Loucy (cell line): ENCODE results near the gene ARPC4.
"Not testable (repeated sequence)": the region's sequence is repeated elsewhere in the genome, so short reads cannot be mapped to it uniquely, and the experiment has no call there.

Source experiments
- H2AFZ ChIP-seq: fragments of 200-600 bp; sonication (generic); 2 replicates; pipeline ENCODE4 v1.6.0; 2016; ENCODE audit warnings: antibody characterized with exemption, mild to moderate bottlenecking, low read length, moderate library complexity
- H3F3A ChIP-seq: fragments of 200-600 bp; 2 replicates; pipeline ENCODE4 v1.6.0; 2016; ENCODE audit warnings: antibody characterized with exemption, low read depth, mild to moderate bottlenecking
- H3K27me3 ChIP-seq: fragments of 200-600 bp; sonication (generic); 2 replicates; pipeline ENCODE4 v1.6.1; 2014; ENCODE audit warnings: low read length, mild to moderate bottlenecking; ENCODE audit not compliant: insufficient read depth, poor library complexity, severe bottlenecking
- H3K36me3 ChIP-seq: fragments of 200-600 bp; sonication (generic); 2 replicates; pipeline ENCODE4 v1.6.1; 2016; ENCODE audit warnings: low read length; ENCODE audit not compliant: insufficient read depth
- H3K4me1 ChIP-seq: fragments of 200-600 bp; sonication (generic); 2 replicates; pipeline ENCODE4 v1.5.1; 2014; ENCODE audit warnings: low read length, mild to moderate bottlenecking; ENCODE audit not compliant: insufficient read depth, poor library complexity, severe bottlenecking
- H3K4me2 ChIP-seq: fragments of 200-600 bp; sonication (generic); 2 replicates; pipeline ENCODE4 v1.6.0; 2014; ENCODE audit warnings: antibody characterized with exemption, low read length, low read depth, mild to moderate bottlenecking; ENCODE audit not compliant: poor library complexity, severe bottlenecking
- H3K4me3 ChIP-seq: fragments of 200-600 bp; sonication (generic); 2 replicates; pipeline ENCODE4 v1.5.1; 2014; ENCODE audit warnings: low read length, mild to moderate bottlenecking, mixed read lengths; ENCODE audit not compliant: poor library complexity, severe bottlenecking
- H3K79me2 ChIP-seq: fragments of 200-600 bp; sonication (generic); 2 replicates; pipeline ENCODE4 v1.6.1; 2014; ENCODE audit warnings: low read length; ENCODE audit not compliant: insufficient read depth
- H3K9ac ChIP-seq: fragments of 200-600 bp; sonication (generic); 2 replicates; pipeline ENCODE4 v1.6.0; 2014; ENCODE audit warnings: mild to moderate bottlenecking, low read depth, low read length, moderate library complexity; ENCODE audit not compliant: poor library complexity, severe bottlenecking
- H3K9me2 ChIP-seq: fragments of 200-600 bp; sonication (generic); replicated peaks from 2 replicates; pipeline ENCODE4 v1.6.1; 2016; ENCODE audit warnings: low read depth, low read length, mixed read lengths
- H3K9me3 ChIP-seq: fragments of 200-600 bp; sonication (generic); 2 replicates; pipeline ENCODE4 v1.6.1; 2014; ENCODE audit warnings: mild to moderate bottlenecking, antibody characterized with exemption, low read length, low read depth; ENCODE audit not compliant: insufficient read depth
- H4K20me1 ChIP-seq: fragments of 200-600 bp; sonication (generic); 2 replicates; pipeline ENCODE4 v1.6.0; 2014; ENCODE audit warnings: antibody characterized with exemption, low read length, mild to moderate bottlenecking; ENCODE audit not compliant: insufficient read depth, poor library complexity, severe bottlenecking
- CTCF ChIP-seq: fragments of 200-600 bp; sonication (generic); conservative IDR thresholded peaks from 2 replicates; pipeline ENCODE4 v1.5.1; 2014; ENCODE audit warnings: mild to moderate bottlenecking, antibody characterized with exemption, low read length
- EZH2phosphoT487 ChIP-seq: fragments of 200-600 bp; IDR thresholded peaks from 2 replicates; pipeline ENCODE4 v1.6.1; 2018; ENCODE audit warnings: antibody characterized with exemption, mild to moderate bottlenecking, moderate library complexity, borderline replicate concordance

Gene ARPC4

GRCh38 chr3:9769012-9769411 is 23.9 kb upstream of the ARPC4 start:
- Histone ChIP-seq H3K36me3 (no peaks in the 10 kb centered on the region), H3K4me1 (peaks cover 10% of the 10 kb centered on the region), H2AFZ (no peak overlapping the region), H3K9ac (no peak overlapping the region), H3K79me2 (no peaks in the 10 kb centered on the region), H4K20me1 (no peaks in the 10 kb centered on the region), H3K4me3 (no peak overlapping the region), H3K27me3 (no peaks in the 10 kb centered on the region), H3K9me2 (no peaks in the 10 kb centered on the region), H3F3A (no peaks in the 10 kb centered on the region), H3K9me3 (no peaks in the 10 kb centered on the region), H3K4me2 (no peak overlapping the region)
- no peak for TF ChIP-seq EZH2phosphoT487
- TF ChIP-seq CTCF: no peak

- Histone ChIP-seq H3K9me2 (no peaks in the 10 kb centered on the region), H3K27me3 (no peaks in the 10 kb centered on the region), H3F3A (no peaks in the 10 kb centered on the region), H3K4me3 (no peak within 1 kb of the TSS), H3K4me1 (peaks cover 10% of the 10 kb centered on the region), H2AFZ (no peak within 1 kb of the TSS), H3K9ac (no peak within 1 kb of the TSS), H3K9me3 (no peaks in the 10 kb centered on the region), H3K79me2 (no peaks in the 10 kb centered on the region), H3K4me2 (no peak within 1 kb of the TSS), H4K20me1 (no peaks in the 10 kb centered on the region), H3K36me3 (no peaks in the 10 kb centered on the region)
- TF ChIP-seq CTCF (no peak), EZH2phosphoT487 (no peak)
These were observed 23.2 kb upstream of the ARPC4 start, which contains the start of gene CAMK1 for GRCh38 chr3:9769426-9770275. Gene CAMK1, minus strand, starts transcription at chr3:9769947. Its CDS starts 2,198 bp downstream, at chr3:9767749.

GRCh38 chr3:9770276-9770812 is 22.5 kb upstream of the ARPC4 start:
- no peak for TF ChIP-seq EZH2phosphoT487
- TF ChIP-seq CTCF: no peak
- peaks cover 10% of the 10 kb centered on the region for H3K4me1 ChIP-seq
- no peaks in the 10 kb centered on the region for H3K79me2 ChIP-seq
- no peaks in the 10 kb centered on the region for H3K9me3 ChIP-seq
- no peak overlapping the region for H3K9ac ChIP-seq
- no peaks in the 10 kb centered on the region for H3K9me2 ChIP-seq
- no peaks in the 10 kb centered on the region for H3K36me3 ChIP-seq
- H2AFZ ChIP-seq: no peak overlapping the region
- no peaks in the 10 kb centered on the region for H3F3A ChIP-seq
- no peak overlapping the region for H3K4me3 ChIP-seq
- H3K27me3 ChIP-seq: no peaks in the 10 kb centered on the region
- no peaks in the 10 kb centered on the region for H4K20me1 ChIP-seq
- no peak overlapping the region for H3K4me2 ChIP-seq

- H3K4me1 ChIP-seq, H2AFZ ChIP-seq, H3K9me2 ChIP-seq, H3K4me3 ChIP-seq, H4K20me1 ChIP-seq, H3F3A ChIP-seq, H3K79me2 ChIP-seq, H3K9me3 ChIP-seq, H3K9ac ChIP-seq, H3K4me2 ChIP-seq, H3K36me3 ChIP-seq, H3K27me3 ChIP-seq: not testable (repeated sequence)
These were observed 21.9 kb upstream of the ARPC4 start for GRCh38 chr3:9771007-9771406.
